ENCODE results near the gene ITFG1.

GRCh38 chr16:47446431-47446830 lies 14.4 kb downstream of the ITFG1 start:
- TF ChIP-seq, protein P1, sequence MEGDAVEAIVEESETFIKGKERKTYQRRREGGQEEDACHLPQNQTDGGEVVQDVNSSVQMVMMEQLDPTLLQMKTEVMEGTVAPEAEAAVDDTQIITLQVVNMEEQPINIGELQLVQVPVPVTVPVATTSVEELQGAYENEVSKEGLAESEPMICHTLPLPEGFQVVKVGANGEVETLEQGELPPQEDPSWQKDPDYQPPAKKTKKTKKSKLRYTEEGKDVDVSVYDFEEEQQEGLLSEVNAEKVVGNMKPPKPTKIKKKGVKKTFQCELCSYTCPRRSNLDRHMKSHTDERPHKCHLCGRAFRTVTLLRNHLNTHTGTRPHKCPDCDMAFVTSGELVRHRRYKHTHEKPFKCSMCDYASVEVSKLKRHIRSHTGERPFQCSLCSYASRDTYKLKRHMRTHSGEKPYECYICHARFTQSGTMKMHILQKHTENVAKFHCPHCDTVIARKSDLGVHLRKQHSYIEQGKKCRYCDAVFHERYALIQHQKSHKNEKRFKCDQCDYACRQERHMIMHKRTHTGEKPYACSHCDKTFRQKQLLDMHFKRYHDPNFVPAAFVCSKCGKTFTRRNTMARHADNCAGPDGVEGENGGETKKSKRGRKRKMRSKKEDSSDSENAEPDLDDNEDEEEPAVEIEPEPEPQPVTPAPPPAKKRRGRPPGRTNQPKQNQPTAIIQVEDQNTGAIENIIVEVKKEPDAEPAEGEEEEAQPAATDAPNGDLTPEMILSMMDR (IDR thresholded peaks at IDR 0.05): no peak
- TF ChIP-seq POLR2A (IDR thresholded peaks at IDR 0.05): no peak

Measured in body of pancreas (tissue), 4 donors.